ENCODE data around the gene TFR2. TPM values are rescaled to one million over a fixed set of nuclear protein-coding genes. Genes with fewer than 3 reads are reported as not detected.

Gene TFR2
- total RNA-seq, 1 experiment from 2014 or later: 9.1 TPM

GRCh38 chr7:100609958-100610357 lies 31.4 kb downstream of the TFR2 start:
- intact Hi-C loops (cut with micrococcal nuclease; ENCODE audit: unreplicated experiment) (no loop called here), in situ Hi-C loops (cut with HindIII; ENCODE audit: low pct_unique_long_range_greater_than_20kb, low sequenced_read_pairs) (no loop called here)
- no peaks in the 10 kb centered on the region for H3K36me3 ChIP-seq (ENCODE audit: control insufficient read depth, insufficient read depth, low read length)
- no peak for DNase-seq (ENCODE audit: low read depth, low spot score)
- no peak overlapping the region for H3K27ac ChIP-seq (ENCODE audit: low read length)
- TF ChIP-seq SIN3A (IDR thresholded peaks at IDR 0.05; ENCODE audit: borderline replicate concordance, insufficient read depth, low read depth, low read length) (no peak), TCF7L2 (IDR thresholded peaks at IDR 0.05; ENCODE audit: low read depth, low read length) (no peak), REST (IDR thresholded peaks at IDR 0.05; ENCODE audit: insufficient read depth in 1 of 2, low read depth in 2 of 2, low read length in 1 of 2) (no peak), POLR2AphosphoS5 (IDR thresholded peaks at IDR 0.05; ENCODE audit: low read depth, low read length) (no peak)
- BruUV-seq (replicated peaks): no TSS peak
- no peak for ATAC-seq
- no peak overlapping the region for H3K4me3 ChIP-seq (ENCODE audit: low read depth in 2 of 2, low read length in 2 of 2)
- ChIA-PET CTCF (interaction anchor here (0.6 kb wide), 1 partner anchor 149 kb away, joined by 7 read pairs; no protein-coding TSS in a partner anchor), POLR2A (no interaction called here)
- H3K27me3 ChIP-seq (ENCODE audit: control insufficient read depth, insufficient read depth, low read length): no peaks in the 10 kb centered on the region
- H3K4me1 ChIP-seq (ENCODE audit: control insufficient read depth, insufficient read depth, low read length): peaks cover 13% of the 10 kb centered on the region
- H3K9me3 ChIP-seq (ENCODE audit: control insufficient read depth, insufficient read depth, low read depth, low read length): no peaks in the 10 kb centered on the region

GRCh38 chr7:100607111-100607510 lies 34.2 kb downstream of the TFR2 start:
- intact Hi-C loops (cut with micrococcal nuclease; ENCODE audit: unreplicated experiment): no loop called here
- POLR2A ChIA-PET: no interaction called here
- H3K4me1 ChIP-seq (ENCODE audit: control insufficient read depth, insufficient read depth, low read length): peaks cover 8% of the 10 kb centered on the region; the same call in 1 of the 2 replicates
- no peak for TF ChIP-seq TCF7L2 (IDR thresholded peaks at IDR 0.05; ENCODE audit: low read depth, low read length)
- TF ChIP-seq SIN3A (IDR thresholded peaks at IDR 0.05; ENCODE audit: borderline replicate concordance, insufficient read depth, low read depth, low read length): no peak
- no peak for TF ChIP-seq POLR2AphosphoS5 (IDR thresholded peaks at IDR 0.05; ENCODE audit: low read depth, low read length)
- TF ChIP-seq REST (IDR thresholded peaks at IDR 0.05; ENCODE audit: insufficient read depth in 1 of 2, low read depth in 2 of 2, low read length in 1 of 2): no peak
- no peak for TF ChIP-seq CTCF (IDR thresholded peaks at IDR 0.05)
- no TSS peak for BruUV-seq (replicated peaks)
- in situ Hi-C loops (cut with HindIII; ENCODE audit: low pct_unique_long_range_greater_than_20kb, low sequenced_read_pairs): no loop called here
- no peak for DNase-seq (ENCODE audit: low read depth, low spot score)
- CTCF ChIA-PET: interaction anchor here (1.0 kb wide), 1 partner anchor 245 kb away, joined by 3 read pairs; the partner anchor contains the start of gene SLC12A9
- ATAC-seq: no peak
- H3K27ac ChIP-seq (ENCODE audit: low read length): no peak overlapping the region
- H3K36me3 ChIP-seq (ENCODE audit: control insufficient read depth, insufficient read depth, low read length): no peaks in the 10 kb centered on the region
- H3K9me3 ChIP-seq (ENCODE audit: control insufficient read depth, insufficient read depth, low read depth, low read length): no peaks in the 10 kb centered on the region
- H3K27me3 ChIP-seq (ENCODE audit: control insufficient read depth, insufficient read depth, low read length): no peaks in the 10 kb centered on the region
- H3K4me3 ChIP-seq (ENCODE audit: low read depth in 2 of 2, low read length in 2 of 2): no peak overlapping the region
